ENCODE measurements around the gene PIR. TPM values are rescaled to one million over a fixed set of nuclear protein-coding genes. Genes with fewer than 3 reads are reported as not detected.

PIR gene
- total RNA-seq, 1 donor from 2014 or later = 47.3 TPM

GRCh38 chrX:15410430-15410829 lies 82.7 kb downstream of the PIR start:
- no peak for DNase-seq (ENCODE audit: low spot score)
- no peaks in the 10 kb centered on the region for H3K9me3 Mint-ChIP-seq (ENCODE audit: unreplicated experiment)
- peaks cover under 1% of the 10 kb centered on the region for H3K4me1 Mint-ChIP-seq (ENCODE audit: unreplicated experiment)
- H3K27me3 Mint-ChIP-seq (ENCODE audit: unreplicated experiment) = no peaks in the 10 kb centered on the region
- H3K27ac Mint-ChIP-seq (ENCODE audit: unreplicated experiment) = no peak overlapping the region
- TF ChIP-seq CTCF (IDR thresholded peaks at IDR 0.05; ENCODE audit: unreplicated experiment) = no peak
- H3K36me3 Mint-ChIP-seq (ENCODE audit: low read depth, unreplicated experiment) = peaks cover 4% of the 10 kb centered on the region
- no peak overlapping the region for H3K4me3 Mint-ChIP-seq (ENCODE audit: unreplicated experiment)

GRCh38 chrX:15405846-15406245 lies 87.3 kb downstream of the PIR start:
- H3K36me3 Mint-ChIP-seq (ENCODE audit: low read depth, unreplicated experiment) = peaks cover 4% of the 10 kb centered on the region
- no peaks in the 10 kb centered on the region for H3K27me3 Mint-ChIP-seq (ENCODE audit: unreplicated experiment)
- no peaks in the 10 kb centered on the region for H3K9me3 Mint-ChIP-seq (ENCODE audit: unreplicated experiment)
- no peak for TF ChIP-seq CTCF (IDR thresholded peaks at IDR 0.05; ENCODE audit: unreplicated experiment)
- no peak overlapping the region for H3K27ac Mint-ChIP-seq (ENCODE audit: unreplicated experiment)
- peaks cover 17% of the 10 kb centered on the region for H3K4me1 Mint-ChIP-seq (ENCODE audit: unreplicated experiment)
- no peak for DNase-seq (ENCODE audit: low spot score)
- no peak overlapping the region for H3K4me3 Mint-ChIP-seq (ENCODE audit: unreplicated experiment)

DNA sequence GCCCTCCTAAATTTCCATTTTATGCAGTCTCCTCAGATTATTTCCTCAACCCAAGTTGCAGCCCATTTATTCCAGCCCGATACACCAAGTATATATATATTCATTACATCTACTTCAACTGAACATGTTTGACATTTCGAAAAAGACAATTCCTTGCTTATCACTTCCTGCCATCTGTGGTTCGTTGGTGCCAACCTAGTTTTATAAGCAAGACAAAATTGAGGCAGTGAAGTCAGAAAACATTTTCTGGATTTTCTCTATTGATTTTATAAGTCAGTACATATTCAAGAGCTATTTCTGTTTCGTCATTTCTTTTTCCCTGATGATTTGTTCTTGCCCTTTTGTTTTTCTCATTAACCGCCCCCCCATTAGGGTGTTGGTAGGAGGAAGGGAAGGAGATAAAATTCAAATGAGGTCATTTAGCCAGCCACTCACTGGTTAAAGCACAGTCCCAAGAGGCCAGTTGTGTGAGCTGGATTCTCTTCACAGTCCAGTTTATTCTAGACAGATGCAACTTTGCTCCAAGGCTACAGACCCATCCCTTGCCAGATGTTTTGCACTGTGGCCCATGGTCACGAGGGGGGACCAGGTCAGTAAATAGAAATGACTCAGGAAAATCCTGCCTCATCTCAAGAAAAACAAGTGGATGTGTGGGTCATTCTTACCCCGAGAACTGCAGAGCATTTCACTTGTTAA lies 88.6 kb downstream of the PIR start:
- Mint-ChIP-seq H3K4me3 (ENCODE audit: unreplicated experiment) (no peak overlapping the region), H3K27me3 (ENCODE audit: unreplicated experiment) (no peaks in the 10 kb centered on the region), H3K36me3 (ENCODE audit: low read depth, unreplicated experiment) (peaks cover 4% of the 10 kb centered on the region), H3K4me1 (ENCODE audit: unreplicated experiment) (peaks cover 17% of the 10 kb centered on the region), H3K27ac (ENCODE audit: unreplicated experiment) (peak overlapping the region; percentile 92), H3K9me3 (ENCODE audit: unreplicated experiment) (no peaks in the 10 kb centered on the region)
- TF ChIP-seq CTCF (IDR thresholded peaks at IDR 0.05; ENCODE audit: unreplicated experiment) = no peak
- no peak for DNase-seq (ENCODE audit: low spot score)

DNA sequence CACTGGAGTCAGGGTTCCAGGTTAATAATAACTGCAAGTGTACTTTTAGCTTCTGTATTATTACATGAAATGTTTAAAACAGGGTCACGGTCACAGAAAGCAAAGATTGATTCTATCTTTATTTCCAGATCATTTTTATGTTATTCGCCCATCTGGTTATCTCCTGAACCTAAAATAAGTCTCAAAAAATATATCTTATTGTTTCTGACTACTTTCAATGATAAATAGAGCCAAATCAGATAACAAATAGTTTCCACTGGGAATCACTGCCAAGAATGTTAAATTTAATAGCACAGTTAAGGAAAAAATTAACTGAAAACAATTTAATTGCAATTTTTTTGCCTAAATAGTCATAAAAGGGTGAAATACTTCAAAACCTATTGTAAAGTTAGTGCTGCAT lies 91.8 kb downstream of the PIR start:
- H3K27me3 Mint-ChIP-seq (ENCODE audit: unreplicated experiment) = peaks cover 3% of the 10 kb centered on the region
- no peak for DNase-seq (ENCODE audit: low spot score)
- TF ChIP-seq CTCF (IDR thresholded peaks at IDR 0.05; ENCODE audit: unreplicated experiment) = no peak
- H3K36me3 Mint-ChIP-seq (ENCODE audit: low read depth, unreplicated experiment) = no peaks in the 10 kb centered on the region
- H3K4me3 Mint-ChIP-seq (ENCODE audit: unreplicated experiment) = no peak overlapping the region
- H3K27ac Mint-ChIP-seq (ENCODE audit: unreplicated experiment) = no peak overlapping the region
- peaks cover 17% of the 10 kb centered on the region for H3K4me1 Mint-ChIP-seq (ENCODE audit: unreplicated experiment)
- H3K9me3 Mint-ChIP-seq (ENCODE audit: unreplicated experiment) = no peaks in the 10 kb centered on the region

DNA sequence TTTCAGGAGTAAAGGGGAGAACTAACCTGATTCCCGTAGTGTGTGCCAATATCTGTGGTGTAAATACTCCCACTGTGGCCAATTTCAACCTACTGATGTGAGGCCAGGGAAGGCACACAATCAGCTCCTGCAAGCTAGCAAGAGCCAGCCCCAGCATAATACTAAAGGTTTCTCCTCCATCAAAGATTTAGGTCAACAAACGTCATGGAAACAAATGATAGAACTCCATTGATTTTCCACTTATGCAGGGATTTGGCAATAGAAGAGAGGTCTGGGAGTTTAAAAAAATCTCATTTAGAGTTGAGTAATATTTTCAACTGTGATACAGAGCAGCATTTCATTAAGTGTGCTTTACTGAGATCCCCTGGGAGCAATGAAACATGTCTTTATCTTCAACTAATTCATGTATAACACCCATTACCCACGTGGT lies 93.2 kb downstream of the PIR start:
- Mint-ChIP-seq H3K27ac (ENCODE audit: unreplicated experiment) (no peak overlapping the region), H3K27me3 (ENCODE audit: unreplicated experiment) (peaks cover 3% of the 10 kb centered on the region), H3K4me3 (ENCODE audit: unreplicated experiment) (no peak overlapping the region), H3K36me3 (ENCODE audit: low read depth, unreplicated experiment) (peaks cover 4% of the 10 kb centered on the region), H3K9me3 (ENCODE audit: unreplicated experiment) (no peaks in the 10 kb centered on the region), H3K4me1 (ENCODE audit: unreplicated experiment) (peaks cover 13% of the 10 kb centered on the region)
- no peak for TF ChIP-seq CTCF (IDR thresholded peaks at IDR 0.05; ENCODE audit: unreplicated experiment)
- no peak for DNase-seq (ENCODE audit: low spot score)

Data from endothelial cell (in vitro differentiated cells).